ENCODE measurements around the gene ABLIM2.

GRCh38 chr4:8164687-8165086 is 6.1 kb upstream of the ABLIM2 start:
- TF ChIP-seq, protein P1, sequence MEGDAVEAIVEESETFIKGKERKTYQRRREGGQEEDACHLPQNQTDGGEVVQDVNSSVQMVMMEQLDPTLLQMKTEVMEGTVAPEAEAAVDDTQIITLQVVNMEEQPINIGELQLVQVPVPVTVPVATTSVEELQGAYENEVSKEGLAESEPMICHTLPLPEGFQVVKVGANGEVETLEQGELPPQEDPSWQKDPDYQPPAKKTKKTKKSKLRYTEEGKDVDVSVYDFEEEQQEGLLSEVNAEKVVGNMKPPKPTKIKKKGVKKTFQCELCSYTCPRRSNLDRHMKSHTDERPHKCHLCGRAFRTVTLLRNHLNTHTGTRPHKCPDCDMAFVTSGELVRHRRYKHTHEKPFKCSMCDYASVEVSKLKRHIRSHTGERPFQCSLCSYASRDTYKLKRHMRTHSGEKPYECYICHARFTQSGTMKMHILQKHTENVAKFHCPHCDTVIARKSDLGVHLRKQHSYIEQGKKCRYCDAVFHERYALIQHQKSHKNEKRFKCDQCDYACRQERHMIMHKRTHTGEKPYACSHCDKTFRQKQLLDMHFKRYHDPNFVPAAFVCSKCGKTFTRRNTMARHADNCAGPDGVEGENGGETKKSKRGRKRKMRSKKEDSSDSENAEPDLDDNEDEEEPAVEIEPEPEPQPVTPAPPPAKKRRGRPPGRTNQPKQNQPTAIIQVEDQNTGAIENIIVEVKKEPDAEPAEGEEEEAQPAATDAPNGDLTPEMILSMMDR (IDR thresholded peaks at IDR 0.05), result no peak
- no peak for TF ChIP-seq POLR2A (IDR thresholded peaks at IDR 0.05)
